Body of pancreas (tissue), 4 donors: Measurements from ENCODE around the gene CSNK1E. TPM values are rescaled to one million over a fixed set of nuclear protein-coding genes. Genes with fewer than 3 reads are reported as not detected.

Experiments used
- ATAC-seq: fragments of 150-250 bp; one replicate; pipeline ENCODE4 v1.9.1; 2016
- DNase-seq, 4 donors: peaks; one replicate each; pipeline ENCODE4 v3.0.0-alpha.2; 2019
- H3K27ac ChIP-seq, 4 donors: fragments of 200-600 bp; sonication (generic); 1 replicate in 3 of 4; 2 replicates in 1 of 4; pipeline versions ENCODE4 v1.5.1 to v1.6.1; 2016 to 2019; ENCODE audit warnings: mild to moderate bottlenecking in 1 of 4, mixed read lengths in 1 of 4, moderate library complexity in 1 of 4
- H3K27me3 ChIP-seq, 2 donors: fragments of 200-600 bp; sonication (generic); one replicate each; pipeline ENCODE4 v1.6.0; 2016; ENCODE audit warnings: mild to moderate bottlenecking in 1 of 2
- H3K36me3 ChIP-seq, 2 donors: fragments of 200-600 bp; sonication (generic); replicated peaks in 1 of 2; 2 replicates each; pipeline ENCODE4 v1.5.1; 2016; ENCODE audit warnings: low read depth in 2 of 2; ENCODE audit not compliant: insufficient read depth in 1 of 2
- H3K4me1 ChIP-seq: fragments of 200-600 bp; sonication (generic); one replicate; pipeline ENCODE4 v1.6.0; 2016
- H3K4me3 ChIP-seq, 2 donors: fragments of 200-600 bp; sonication (generic); 1 replicate in 1 of 2; 2 replicates in 1 of 2; pipeline ENCODE4 v1.5.1; 2016 to 2019
- H3K9me3 ChIP-seq, 3 donors: fragments of 200-600 bp; sonication (generic); 1 replicate in 2 of 3; 2 replicates in 1 of 3; pipeline ENCODE4 v1.5.1; 2016
- CTCF ChIP-seq, 7 experiments: fragments of 450-650 bp in 4 of 7; fragments of 200-600 bp in 3 of 7; sonication (generic) in 3 of 7; IDR thresholded peaks; one replicate each; pipeline ENCODE4 v1.5.1; 2016 to 2019; ENCODE audit warnings: antibody characterized with exemption in 7 of 7
- POLR2A ChIP-seq, 3 donors: fragments of 450-650 bp; IDR thresholded peaks; one replicate each; pipeline ENCODE4 v1.6.1; 2016; ENCODE audit warnings: antibody characterized with exemption in 3 of 3, mild to moderate bottlenecking in 2 of 3
- WGBS, 2 donors: methylation state at CpG; one replicate each; pipeline ENCODE4 v1.1.5; 2017; 5-methylcytosine and 5-hydroxymethylcytosine counted together
- intact Hi-C: fragments of 100-400 bp; cut with DNase I; formaldehyde crosslinking; loops from one replicate; pipeline ENCODE4 v1.15.1; 2023
- total RNA-seq, 2 donors: library from RNA; depleted of rRNA; stranded (reverse); fragments of >200 nt; gene quantifications; one replicate each; pipeline ENCODE4 v1.1.0, GENCODE V29; 2016

CSNK1E gene
- total RNA-seq, 2 donors from 2014 or later, result 63.3 to 172 TPM

- Histone ChIP-seq H3K27me3 (no peaks in the 10 kb centered on the region), H3K27ac (no peak overlapping the region), H3K4me3 (no peak overlapping the region), H3K9me3 (no peaks in the 10 kb centered on the region), H3K36me3 (peaks cover 7 to 44% of the 10 kb centered on the region in 2 donors), H3K4me1 (peaks cover 38% of the 10 kb centered on the region)
- no peak for TF ChIP-seq POLR2A (IDR thresholded peaks at IDR 0.05)
- no peak for TF ChIP-seq CTCF (IDR thresholded peaks at IDR 0.05)
- no peak for ATAC-seq
- no peak for DNase-seq
- intact Hi-C loops, result no loop called here
- WGBS, 2 donors, result 85 to 90% methylated on average over 3 of the region's 3 CpGs
Measured at GRCh38 chr22:38300946-38301345, 16.3 kb downstream of the CSNK1E start.

GRCh38 chr22:38300197-38300945, 16.9 kb downstream of the CSNK1E start:
- no peak for DNase-seq
- Histone ChIP-seq H3K36me3 (peaks cover 7 to 48% of the 10 kb centered on the region in 2 donors), H3K4me3 (no peak overlapping the region), H3K27ac (no peak overlapping the region), H3K9me3 (no peaks in the 10 kb centered on the region), H3K4me1 (peaks cover 32% of the 10 kb centered on the region), H3K27me3 (no peaks in the 10 kb centered on the region)
- WGBS, 2 donors, result 83 to 89% methylated on average over 17 to 25 of the region's 26 CpGs
- ATAC-seq, result no peak
- intact Hi-C loops, result no loop called here
- no peak for TF ChIP-seq POLR2A (IDR thresholded peaks at IDR 0.05)
- TF ChIP-seq CTCF (IDR thresholded peaks at IDR 0.05), result no peak

- Histone ChIP-seq H3K4me1 (peaks cover 27% of the 10 kb centered on the region), H3K9me3 (no peaks in the 10 kb centered on the region), H3K36me3 (peaks cover 7 to 48% of the 10 kb centered on the region in 2 donors), H3K27me3 (no peaks in the 10 kb centered on the region), H3K27ac (no peak overlapping the region), H3K4me3 (no peak overlapping the region)
- ATAC-seq (no peak), DNase-seq (no peak)
- WGBS, 2 donors, result 69 to 83% methylated on average over 9 to 12 of the region's 12 CpGs
- no peak for TF ChIP-seq CTCF (IDR thresholded peaks at IDR 0.05)
- TF ChIP-seq POLR2A (IDR thresholded peaks at IDR 0.05), result no peak
- intact Hi-C loops, result no loop called here
Measured at GRCh38 chr22:38299770-38300102, 17.5 kb downstream of the CSNK1E start.

GRCh38 chr22:38298312-38299005, 18.8 kb downstream of the CSNK1E start:
- H3K4me3 ChIP-seq, result no peak overlapping the region
- no peaks in the 10 kb centered on the region for H3K27me3 ChIP-seq
- DNase-seq (no peak), ATAC-seq (no peak)
- intact Hi-C loops, result no loop called here
- 86 to 89% methylated on average over 14 to 25 of the region's 25 CpGs for WGBS, 2 donors
- no peak overlapping the region for H3K27ac ChIP-seq
- peaks cover 7 to 53% of the 10 kb centered on the region in 2 donors for H3K36me3 ChIP-seq
- peaks cover 15% of the 10 kb centered on the region for H3K4me1 ChIP-seq
- peak in 3 of 7 experiments; percentile 14 to 24 (median 23) for TF ChIP-seq CTCF (IDR thresholded peaks at IDR 0.05)
- TF ChIP-seq POLR2A (IDR thresholded peaks at IDR 0.05), result no peak
- no peaks in the 10 kb centered on the region for H3K9me3 ChIP-seq
